Right cardiac atrium (tissue), 5 donors: Measurements from ENCODE around the gene ADAMTS2. TPM values are rescaled to one million over a fixed set of nuclear protein-coding genes. Genes with fewer than 3 reads are reported as not detected.

ENCODE experiments used
- ATAC-seq, 2 donors: fragments of 200-7000 bp; cut with Tn5 transposase; one replicate each; pipeline versions ENCODE4 v1.8.0 to v1.9.1; 2020; ENCODE audit warnings: moderate library complexity in 2 of 2, mild to moderate bottlenecking in 1 of 2
- DNase-seq, 3 donors: peaks; one replicate each; pipeline ENCODE4 v3.0.0-alpha.2; 2020
- H3K27ac ChIP-seq: one replicate; pipeline ENCODE4 v1.5.1; 2013; ENCODE audit warnings: mild to moderate bottlenecking, low read length, control low read depth, moderate library complexity
- H3K27me3 ChIP-seq: one replicate; pipeline ENCODE4 v1.6.1; 2013; ENCODE audit not compliant: control insufficient read depth, insufficient read depth
- H3K4me1 ChIP-seq: one replicate; pipeline ENCODE4 v1.6.1; 2013; ENCODE audit warnings: low read length; ENCODE audit not compliant: control insufficient read depth, insufficient read depth
- H3K4me3 ChIP-seq: one replicate; pipeline ENCODE4 v1.5.1; 2013; ENCODE audit warnings: low read length, control low read depth
- H3K9me3 ChIP-seq: one replicate; pipeline ENCODE4 v1.6.1; 2013; ENCODE audit warnings: low read length; ENCODE audit not compliant: control insufficient read depth
- WGBS: extraction: QIAGEN DNeasy Blood & Tissue Kit; methylation state at CpG from one replicate; pipeline ENCODE4 v1.1.7; 2013; 5-methylcytosine and 5-hydroxymethylcytosine counted together
- intact Hi-C, 4 donors: fragments of 100-400 bp; cut with DNase I; formaldehyde crosslinking; loops; one replicate each; pipeline versions ENCODE4 v1.11.0 to v1.14.0; 2022 to 2023
- polyA plus RNA-seq: library from polyadenylated mRNA; stranded (reverse); fragments of 200-250 nt; gene quantifications from one replicate; pipeline ENCODE4 v1.2.3, GENCODE V29; 2013
- total RNA-seq, 4 donors: library from RNA; stranded (reverse); fragmentation: NEBNext Ultra II Directional; extraction: Animal tissue kit (Norgen Biotek cat#: 25700); gene quantifications; one replicate each; pipeline ENCODE4 v1.2.1, GENCODE V29; 2021
- donor health status: healthy with polysubstance abuse.
- donor health status: DM: no; HTN: yes; CAD: no.
- donor health status: DM: no; HTN: no; CAD: no.
- donor health status: DM: no; HTN: yes; CAD: no; lungs with severe emphysema.
- donor health status: DM: yes; HTN: yes; CAD: no.

ADAMTS2 gene
- total and polyA plus RNA-seq, 5 donors: 7.0 to 23.2 (median 14.7) TPM

DNA sequence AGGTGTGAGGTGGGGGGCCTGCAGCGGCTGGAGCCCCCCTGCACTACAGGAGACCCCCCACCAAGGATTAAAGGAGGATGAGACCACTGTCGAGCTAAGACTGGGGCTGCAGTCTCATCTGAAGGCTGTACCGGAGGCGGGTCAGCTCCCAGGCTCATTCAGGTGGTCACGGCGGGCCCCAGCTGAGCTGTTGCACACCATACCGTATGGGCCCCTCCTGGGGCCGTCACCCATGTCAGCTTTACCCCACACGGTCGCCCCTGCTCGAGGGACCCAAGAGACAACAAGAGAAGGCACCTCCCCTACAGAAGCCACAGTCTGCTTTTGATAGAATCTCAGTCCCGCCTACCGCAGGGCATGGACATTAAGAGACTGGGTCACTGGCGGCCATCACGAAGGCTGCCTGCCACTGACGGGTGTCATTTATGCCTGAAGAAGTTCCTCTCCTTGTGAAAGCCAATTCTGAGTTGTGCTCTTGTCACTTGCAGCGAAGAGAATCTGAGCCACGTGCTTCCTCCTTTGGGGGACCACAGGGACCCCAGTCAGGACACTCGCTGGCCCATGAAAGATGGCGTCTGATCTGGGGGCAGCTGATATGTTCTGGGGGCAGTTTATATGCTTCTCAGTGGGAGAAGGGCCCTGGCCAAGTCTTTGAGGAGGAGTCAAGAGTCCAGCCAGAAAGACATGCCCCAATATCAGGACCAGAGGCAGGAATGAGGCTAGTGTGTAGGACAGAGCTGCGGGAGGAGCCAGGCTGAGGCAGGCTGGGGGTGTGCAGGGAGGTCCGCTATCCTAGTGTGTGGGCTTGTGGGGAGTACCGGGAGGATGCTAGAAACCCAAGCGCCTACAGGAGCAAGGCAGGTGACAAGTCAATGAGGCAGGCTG lies 182.7 kb downstream of the ADAMTS2 start:
- intact Hi-C loops: loop anchor here in 2 of 4 donors (10.0 kb wide), 2 partner anchors 102 to 182 kb away; partner anchors contain the start of gene ADAMTS2 (in 1 of the 2)
- no peak for ATAC-seq
- no peaks in the 10 kb centered on the region for H3K4me1 ChIP-seq
- no peaks in the 10 kb centered on the region for H3K9me3 ChIP-seq
- peak in 2 of 3 donors; percentile 14 to 38 for DNase-seq
- no peaks in the 10 kb centered on the region for H3K27me3 ChIP-seq
- no peak overlapping the region for H3K27ac ChIP-seq
- H3K4me3 ChIP-seq: no peak overlapping the region
- 93% methylated on average over 24 of the region's 24 CpGs for WGBS

DNA sequence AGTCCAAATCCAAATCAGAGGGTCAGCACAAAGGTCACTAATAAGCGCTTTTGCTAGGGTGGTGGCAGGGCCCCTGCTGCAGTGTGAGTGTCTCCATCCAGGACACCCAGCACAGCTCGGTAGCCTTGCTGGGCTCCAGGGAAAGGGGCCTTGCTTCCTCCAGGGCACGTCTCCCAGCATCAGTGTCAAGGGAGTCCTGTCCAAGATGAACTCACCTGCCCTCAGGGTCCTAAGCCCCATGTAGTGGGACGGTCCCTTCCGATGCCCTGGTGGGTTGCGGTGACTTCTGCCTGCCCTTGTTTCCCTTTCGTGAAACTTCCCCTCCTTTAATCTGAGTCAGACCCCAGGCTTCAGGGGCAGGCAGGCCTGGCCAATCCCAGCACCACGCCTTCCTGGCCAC lies 183.4 kb downstream of the ADAMTS2 start:
- Histone ChIP-seq H3K4me3 (no peak overlapping the region), H3K9me3 (no peaks in the 10 kb centered on the region), H3K4me1 (no peaks in the 10 kb centered on the region), H3K27ac (no peak overlapping the region), H3K27me3 (no peaks in the 10 kb centered on the region)
- ATAC-seq (no peak), DNase-seq (peak in 2 of 3 donors; percentile 8 to 44)
- 93% methylated on average over 8 of the region's 8 CpGs for WGBS
- intact Hi-C loops: loop anchor here in 2 of 4 donors (10.0 kb wide), 2 partner anchors 103 to 183 kb away; partner anchors contain the start of gene ADAMTS2 (in 1 of the 2)

DNA sequence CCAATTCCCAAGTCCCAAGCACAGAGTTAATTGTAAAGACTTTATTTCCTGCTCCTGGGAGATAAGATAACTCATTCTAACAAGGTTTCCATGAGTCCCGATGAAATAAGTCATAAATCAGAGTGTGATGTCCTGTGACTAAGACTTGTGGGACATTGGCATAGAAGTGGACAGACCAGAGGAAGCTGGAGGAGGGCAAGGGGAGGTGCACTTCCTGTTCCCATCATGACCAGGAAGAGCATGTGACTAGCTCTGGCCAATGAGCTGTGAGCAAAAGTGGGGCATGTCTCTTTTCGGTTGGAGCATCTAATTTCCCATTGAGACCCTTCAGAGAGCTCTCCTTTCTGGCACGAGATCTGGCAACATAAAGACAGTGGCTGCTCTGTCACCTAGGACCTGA lies 184.7 kb downstream of the ADAMTS2 start:
- intact Hi-C loops: loop anchor here in 2 of 4 donors (10.0 kb wide), 2 partner anchors 104 to 184 kb away; partner anchors contain the start of gene ADAMTS2 (in 1 of the 2)
- no peak overlapping the region for H3K27ac ChIP-seq
- no peak overlapping the region for H3K4me3 ChIP-seq
- no peaks in the 10 kb centered on the region for H3K27me3 ChIP-seq
- H3K4me1 ChIP-seq: no peaks in the 10 kb centered on the region
- H3K9me3 ChIP-seq: no peaks in the 10 kb centered on the region
- WGBS: 83% methylated on average over 3 of the region's 3 CpGs
- ATAC-seq (no peak), DNase-seq (no peak)

DNA sequence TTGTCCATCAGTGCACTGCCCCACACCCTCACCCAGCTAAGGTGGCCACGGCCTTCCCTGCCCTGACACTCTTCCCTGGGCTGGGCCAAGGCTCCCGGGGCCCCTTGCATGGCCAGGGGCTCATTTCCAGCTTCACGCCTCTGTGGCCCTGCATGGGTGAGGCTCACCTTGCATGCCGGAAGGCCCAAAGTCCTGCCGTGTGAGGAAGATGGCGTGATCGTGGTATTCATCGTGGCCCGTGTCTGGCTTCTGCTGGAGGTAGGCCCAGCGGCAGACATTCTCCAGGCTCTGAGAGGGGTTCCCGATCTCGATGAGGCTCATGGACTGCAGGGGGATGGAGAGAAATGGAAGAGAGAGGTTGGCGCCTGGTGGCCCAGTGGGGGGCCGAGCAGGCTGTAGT lies 186.7 kb downstream of the ADAMTS2 start:
- Histone ChIP-seq H3K4me1 (no peaks in the 10 kb centered on the region), H3K27ac (no peak overlapping the region), H3K9me3 (no peaks in the 10 kb centered on the region), H3K27me3 (no peaks in the 10 kb centered on the region), H3K4me3 (no peak overlapping the region)
- no peak for ATAC-seq
- intact Hi-C loops: no loop called here
- DNase-seq: peak in 2 of 3 donors; percentile 16 to 22
- 96% methylated on average over 14 of the region's 14 CpGs for WGBS

DNA sequence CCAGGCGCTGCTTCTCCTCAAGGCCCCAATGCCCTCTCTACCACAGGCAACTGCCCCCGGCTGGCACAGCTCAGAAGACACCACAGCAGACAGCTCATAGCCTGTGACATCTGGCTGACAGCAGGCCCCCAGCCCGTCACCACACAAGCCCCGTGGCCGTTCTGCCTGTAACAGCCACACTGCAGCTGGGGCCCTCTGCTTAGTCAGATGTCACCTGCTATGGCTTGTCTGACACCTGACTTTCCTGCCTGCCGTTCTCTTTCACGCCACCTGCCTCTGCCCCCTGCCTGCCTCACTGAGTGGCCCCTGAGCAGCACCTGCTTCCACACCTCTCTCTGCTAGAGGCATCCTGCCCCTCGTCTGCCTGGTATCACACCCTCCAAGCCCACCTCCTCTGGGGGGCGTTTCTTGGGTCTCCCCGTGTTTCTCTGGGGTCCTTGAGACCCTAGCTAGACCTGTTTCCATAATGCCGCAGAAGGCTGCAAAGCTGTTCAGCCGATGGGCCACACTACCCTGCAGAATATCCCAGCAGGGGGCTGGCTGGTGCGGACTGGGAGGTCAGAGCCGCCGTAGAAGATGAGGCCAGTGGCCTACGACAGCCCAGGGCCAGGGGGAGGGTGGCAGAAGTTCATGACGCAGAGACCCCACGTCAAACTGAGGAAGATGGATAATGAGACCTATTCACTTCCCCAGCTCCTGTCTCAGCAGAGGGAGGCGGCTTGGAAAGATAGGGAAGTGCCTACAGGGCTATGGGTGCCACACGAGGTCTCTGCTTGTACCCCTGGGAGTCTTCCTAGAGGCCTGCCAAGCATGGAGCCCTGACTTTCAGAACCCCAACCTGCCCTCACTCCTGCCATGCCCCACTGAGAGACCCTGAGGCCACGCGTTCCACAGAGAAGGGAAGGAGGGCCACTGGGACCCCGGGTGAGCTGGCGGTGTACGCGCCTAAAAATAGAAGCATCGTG lies 190.0 kb downstream of the ADAMTS2 start:
- no peak overlapping the region for H3K27ac ChIP-seq
- DNase-seq (peak in 2 of 3 donors; percentile 7 to 41), ATAC-seq (no peak)
- 71% methylated on average over 27 of the region's 27 CpGs for WGBS
- no peaks in the 10 kb centered on the region for H3K9me3 ChIP-seq
- no peaks in the 10 kb centered on the region for H3K4me1 ChIP-seq
- H3K27me3 ChIP-seq: no peaks in the 10 kb centered on the region
- intact Hi-C loops: no loop called here
- H3K4me3 ChIP-seq: no peak overlapping the region

DNA sequence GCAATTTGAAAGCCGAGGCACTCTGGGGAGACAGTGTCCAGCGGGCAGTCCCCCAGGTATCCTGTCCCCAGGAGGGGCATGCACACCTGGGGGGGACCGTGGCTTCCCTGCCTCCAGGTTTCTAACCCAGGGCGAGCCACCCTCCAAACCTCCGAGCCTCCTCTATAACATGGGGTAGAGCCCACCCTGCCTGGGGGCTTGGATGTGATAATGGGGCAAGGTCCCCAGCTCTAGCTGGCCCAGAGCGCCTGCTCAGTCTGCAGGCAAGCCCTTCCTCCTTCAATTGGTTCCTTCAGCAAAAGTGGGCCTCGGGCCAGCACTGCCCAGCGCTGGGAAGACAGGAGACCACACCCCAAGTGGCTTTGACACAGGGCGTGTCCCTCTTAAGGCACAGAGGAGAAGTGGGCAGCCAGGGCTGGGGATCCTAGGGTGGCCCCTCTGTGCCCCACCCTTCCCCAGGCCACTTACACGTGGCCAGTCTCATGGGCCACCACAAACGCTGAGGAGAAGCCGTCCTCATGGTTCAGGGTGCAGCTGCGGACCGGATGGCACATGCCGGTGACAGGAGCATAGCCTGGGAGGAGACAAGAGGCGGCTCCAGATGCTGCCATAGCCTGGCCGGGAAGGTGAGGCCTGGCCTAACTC lies 190.8 kb downstream of the ADAMTS2 start:
- 78% methylated on average over 17 of the region's 17 CpGs for WGBS
- Histone ChIP-seq H3K9me3 (no peaks in the 10 kb centered on the region), H3K4me3 (no peak overlapping the region), H3K27me3 (no peaks in the 10 kb centered on the region), H3K4me1 (no peaks in the 10 kb centered on the region), H3K27ac (no peak overlapping the region)
- ATAC-seq (peak; percentile 5 to 46), DNase-seq (peak; percentile 49 to 64 (median 60))
- intact Hi-C loops: no loop called here

DNA sequence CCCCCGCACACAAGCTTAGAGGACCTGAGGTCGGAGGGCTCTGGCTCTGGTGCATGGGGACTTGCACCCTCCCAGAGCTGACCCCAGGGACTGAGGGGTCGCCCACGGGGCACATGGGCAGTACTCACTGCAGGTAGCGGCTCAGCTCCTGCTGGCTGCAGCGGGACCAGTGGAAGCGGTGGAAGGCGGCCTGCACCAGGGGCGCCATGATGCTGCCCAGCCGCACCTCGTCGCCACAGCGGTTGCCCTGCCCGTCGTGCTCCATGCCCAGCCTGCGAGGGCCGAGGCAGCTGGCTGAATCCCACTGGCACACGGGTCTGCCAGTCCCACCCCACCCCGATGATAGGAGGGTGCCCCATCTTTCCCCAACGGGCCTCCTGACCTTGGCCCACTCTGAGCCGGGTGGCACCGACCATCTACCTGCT lies 191.3 kb downstream of the ADAMTS2 start:
- H3K4me3 ChIP-seq: no peak overlapping the region
- DNase-seq (peak in 2 of 3 donors; percentile 37 to 44), ATAC-seq (no peak)
- H3K27ac ChIP-seq: no peak overlapping the region
- no peaks in the 10 kb centered on the region for H3K27me3 ChIP-seq
- intact Hi-C loops: no loop called here
- no peaks in the 10 kb centered on the region for H3K9me3 ChIP-seq
- H3K4me1 ChIP-seq: no peaks in the 10 kb centered on the region
- 92% methylated on average over 22 of the region's 22 CpGs for WGBS

DNA sequence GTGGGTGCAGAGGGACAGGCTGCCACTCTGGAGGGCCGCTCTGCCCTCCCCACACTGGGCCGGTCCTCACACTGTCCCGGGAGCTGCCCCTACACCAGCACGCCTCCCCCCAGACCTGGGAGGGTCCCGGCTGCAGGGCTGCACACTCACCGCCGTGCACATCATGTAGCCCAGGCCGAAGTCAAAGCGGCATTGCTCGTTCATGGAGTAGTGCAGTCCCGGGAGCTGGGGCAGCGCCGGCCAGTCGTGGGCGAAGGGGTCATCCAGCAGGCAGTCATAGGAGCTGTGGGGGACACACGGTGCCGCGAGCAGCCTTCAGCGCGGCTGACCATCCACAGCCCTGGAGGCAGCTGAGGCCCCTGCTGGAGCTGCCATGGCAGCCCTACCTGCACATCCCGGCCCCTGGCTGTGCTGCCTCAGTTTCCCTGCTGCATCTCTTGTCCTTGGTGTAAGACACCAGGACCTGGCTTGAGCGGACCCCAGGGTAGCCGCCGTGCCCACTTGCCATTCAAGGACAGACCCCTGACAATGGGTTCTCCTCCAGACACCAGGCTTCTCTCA lies 191.8 kb downstream of the ADAMTS2 start:
- intact Hi-C loops: no loop called here
- 93% methylated on average over 24 of the region's 24 CpGs for WGBS
- DNase-seq (peak in 2 of 3 donors; percentile 36 to 53), ATAC-seq (no peak)
- no peaks in the 10 kb centered on the region for H3K4me1 ChIP-seq
- no peak overlapping the region for H3K4me3 ChIP-seq
- H3K27ac ChIP-seq: no peak overlapping the region
- H3K27me3 ChIP-seq: no peaks in the 10 kb centered on the region
- H3K9me3 ChIP-seq: no peaks in the 10 kb centered on the region

DNA sequence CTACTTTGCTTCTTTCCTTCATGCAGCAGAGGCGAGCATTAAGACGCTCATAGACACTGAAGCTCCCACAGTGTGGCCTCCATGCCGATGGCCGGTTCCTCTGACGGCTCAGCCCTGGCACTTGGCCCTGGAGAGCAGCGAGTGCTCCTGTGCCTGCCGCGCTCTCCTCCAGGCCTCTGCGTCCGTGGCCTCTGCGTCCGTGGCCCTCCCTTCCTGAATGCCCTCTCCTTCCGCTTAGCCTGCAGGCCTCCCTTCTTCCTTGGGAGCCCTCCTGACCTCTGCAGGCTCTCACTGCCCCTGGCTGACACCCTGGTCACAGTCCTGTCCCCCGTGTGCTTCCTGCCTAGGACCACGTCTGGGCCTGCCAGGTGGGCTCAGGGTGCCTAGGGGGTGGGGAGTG lies 192.3 kb downstream of the ADAMTS2 start:
- Histone ChIP-seq H3K4me1 (no peaks in the 10 kb centered on the region), H3K27me3 (no peaks in the 10 kb centered on the region), H3K27ac (no peak overlapping the region), H3K9me3 (no peaks in the 10 kb centered on the region), H3K4me3 (no peak overlapping the region)
- WGBS: 88% methylated on average over 15 of the region's 15 CpGs
- ATAC-seq (no peak), DNase-seq (peak in 2 of 3 donors; percentile 16 to 24)
- intact Hi-C loops: no loop called here
